ENCODE measurements around the gene PLEKHA6.

DNA sequence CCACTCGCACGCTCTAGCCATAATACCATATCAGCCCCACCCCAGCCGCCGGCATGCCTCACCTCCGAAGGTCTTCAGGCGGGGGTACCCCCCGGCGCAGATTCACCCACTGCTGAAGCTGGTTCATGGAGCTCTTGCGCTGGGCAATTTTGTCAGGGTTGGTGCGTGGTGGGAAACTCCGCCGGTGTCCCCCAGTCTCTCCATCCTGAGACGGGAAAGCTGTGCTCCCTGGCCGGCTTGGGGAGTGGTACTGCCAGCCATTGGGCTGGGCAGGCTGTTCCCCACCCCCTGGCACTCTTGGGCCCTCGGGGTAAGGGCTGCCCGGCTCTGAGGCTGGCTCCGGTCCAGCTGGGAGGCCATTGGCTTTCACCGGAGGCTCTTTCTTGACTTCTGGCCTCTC, 100.5 kb downstream of the PLEKHA6 start:
- TF ChIP-seq EP300 (IDR thresholded peaks at IDR 0.05; ENCODE audit: borderline replicate concordance in 1 of 2, low read depth in 2 of 2, low read length in 2 of 2), result no peak
- no peak for TF ChIP-seq CHD2 (IDR thresholded peaks at IDR 0.05; ENCODE audit: low read length)
- no peak for TF ChIP-seq TAF1 (IDR thresholded peaks at IDR 0.05; ENCODE audit: low read depth, low read length)
